ENCODE data around the gene OGFR.

DNA sequence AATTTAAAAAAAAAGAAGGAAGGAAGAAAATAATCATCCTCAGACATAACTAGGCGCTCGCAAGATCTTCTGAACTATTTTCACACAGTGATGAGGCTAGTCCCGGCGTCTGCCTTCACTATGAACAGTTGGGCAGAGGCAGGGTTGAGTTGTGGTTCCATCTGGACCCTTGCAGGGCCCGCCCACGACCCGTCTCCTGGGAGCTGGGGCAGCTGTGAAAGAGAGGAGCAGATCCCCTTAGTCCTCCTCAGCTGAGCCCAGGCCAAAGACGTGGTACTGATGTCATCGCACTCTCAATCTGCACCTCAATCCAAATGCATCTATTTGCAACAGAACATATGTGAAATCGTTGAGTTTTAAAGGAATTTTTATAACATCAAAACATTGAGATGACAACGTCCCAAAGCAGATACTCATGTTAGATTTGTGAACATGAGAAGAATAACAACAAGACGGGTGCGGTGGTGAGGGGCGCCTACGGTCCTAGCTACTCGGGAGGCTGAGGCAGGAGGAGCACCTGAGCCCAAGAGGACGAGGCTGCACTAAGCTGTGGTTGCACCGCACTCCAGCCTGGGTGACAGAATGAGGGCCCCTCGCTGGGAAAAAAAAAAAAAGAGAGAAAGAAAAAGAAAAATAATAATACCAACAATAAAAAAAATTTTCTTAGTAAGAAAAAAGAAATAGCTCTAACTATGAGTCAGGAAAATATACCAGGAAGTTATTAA, 41.7 kb downstream of the OGFR start:
- TF ChIP-seq SPI1 (IDR thresholded peaks at IDR 0.05; ENCODE audit: low read depth, low read length) (no peak), POLR2A (IDR thresholded peaks at IDR 0.05; ENCODE audit: low read depth, low read length) (no peak)
